GM23338 (cell line): ENCODE measurements around the gene CATSPER3.

Experiments used
- JUNB ChIP-seq: IDR thresholded peaks from one replicate; pipeline ENCODE4 v1.6.1; 2016; ENCODE audit warnings: antibody characterized with exemption; ENCODE audit not compliant: unreplicated experiment
- POLR2AphosphoS5 ChIP-seq: IDR thresholded peaks from 2 replicates; pipeline ENCODE4 v1.6.1; 2016; ENCODE audit warnings: antibody characterized with exemption, low read depth
- TF ChIP-seq, protein P1 (sequence below), 2 experiments: fragments of 200-600 bp in 1 of 2; sonication (generic) in 1 of 2; conservative IDR thresholded peaks; 2 replicates each; pipeline versions ENCODE4 v1.5.1 to v1.6.1; 2016 to 2017; ENCODE audit warnings: antibody characterized with exemption in 2 of 2, low read depth in 2 of 2, mild to moderate bottlenecking in 2 of 2, moderate library complexity in 1 of 2

DNA sequence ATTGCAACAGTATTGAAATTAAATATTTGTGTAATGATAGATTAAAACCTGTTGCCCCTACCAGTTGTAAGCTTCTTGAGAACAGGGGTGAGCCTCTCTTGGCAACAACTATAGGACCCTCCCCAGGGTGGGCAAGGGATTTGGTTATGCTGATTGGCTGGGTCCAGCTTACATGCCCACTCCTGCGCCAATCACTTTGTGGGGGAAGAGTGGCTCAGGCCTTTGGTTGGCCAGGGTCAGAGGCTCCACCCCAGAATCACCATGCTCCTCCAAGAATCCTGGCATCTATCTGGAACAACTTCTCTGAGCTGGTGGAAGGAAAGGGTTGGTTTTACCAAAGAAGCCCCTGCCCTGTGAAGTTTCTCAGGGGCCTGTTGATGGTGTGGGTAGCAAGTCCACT, 74.9 kb downstream of the CATSPER3 start:
- no peak for TF ChIP-seq POLR2AphosphoS5
- TF ChIP-seq, protein P1, sequence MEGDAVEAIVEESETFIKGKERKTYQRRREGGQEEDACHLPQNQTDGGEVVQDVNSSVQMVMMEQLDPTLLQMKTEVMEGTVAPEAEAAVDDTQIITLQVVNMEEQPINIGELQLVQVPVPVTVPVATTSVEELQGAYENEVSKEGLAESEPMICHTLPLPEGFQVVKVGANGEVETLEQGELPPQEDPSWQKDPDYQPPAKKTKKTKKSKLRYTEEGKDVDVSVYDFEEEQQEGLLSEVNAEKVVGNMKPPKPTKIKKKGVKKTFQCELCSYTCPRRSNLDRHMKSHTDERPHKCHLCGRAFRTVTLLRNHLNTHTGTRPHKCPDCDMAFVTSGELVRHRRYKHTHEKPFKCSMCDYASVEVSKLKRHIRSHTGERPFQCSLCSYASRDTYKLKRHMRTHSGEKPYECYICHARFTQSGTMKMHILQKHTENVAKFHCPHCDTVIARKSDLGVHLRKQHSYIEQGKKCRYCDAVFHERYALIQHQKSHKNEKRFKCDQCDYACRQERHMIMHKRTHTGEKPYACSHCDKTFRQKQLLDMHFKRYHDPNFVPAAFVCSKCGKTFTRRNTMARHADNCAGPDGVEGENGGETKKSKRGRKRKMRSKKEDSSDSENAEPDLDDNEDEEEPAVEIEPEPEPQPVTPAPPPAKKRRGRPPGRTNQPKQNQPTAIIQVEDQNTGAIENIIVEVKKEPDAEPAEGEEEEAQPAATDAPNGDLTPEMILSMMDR (conservative IDR thresholded peaks at IDR 0.05; ENCODE audit: low read depth in 2 of 2): no peak
- no peak for TF ChIP-seq JUNB
